Forelimb muscle (tissue), 1 donor: Measurements from ENCODE around the gene MIPOL1. TPM values are rescaled to one million over a fixed set of nuclear protein-coding genes. Genes with fewer than 3 reads are reported as not detected.
"Not testable (repeated sequence)": the region's sequence is repeated elsewhere in the genome, so short reads cannot be mapped to it uniquely, and the experiment has no call there.

Experiments
- DNase-seq: peaks from one replicate; pipeline ENCODE4 v3.0.0-alpha.2; 2013; ENCODE audit warnings: low read depth
- polyA plus RNA-seq: library from polyadenylated mRNA; unstranded; fragments of 120-200 nt; gene quantifications from one replicate; pipeline ENCODE4 v1.2.1, GENCODE V29; 2013; ENCODE audit not compliant: insufficient read length

The MIPOL1 gene
- polyA plus RNA-seq, 1 donor = 4.8 TPM

DNA sequence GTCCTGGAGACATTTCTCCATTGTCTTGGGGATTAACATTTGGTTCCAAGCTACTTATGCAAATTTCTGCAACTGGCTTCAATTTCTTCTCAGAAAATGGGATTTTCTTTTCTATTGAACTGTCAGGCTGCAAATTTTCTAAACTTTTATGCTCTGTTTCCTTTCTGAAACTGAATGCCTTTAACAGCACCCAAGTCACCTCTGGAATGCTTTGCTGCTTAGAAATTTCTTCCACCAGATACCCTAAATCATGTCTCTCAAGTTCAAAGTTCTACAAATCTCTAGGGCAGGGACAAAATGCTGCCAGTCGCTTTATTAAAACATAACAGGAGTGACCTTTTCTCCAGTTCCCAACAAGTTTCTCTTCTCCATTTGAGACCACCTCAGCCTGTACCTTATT, 264.7 kb downstream of the MIPOL1 start:
- not testable (repeated sequence) for DNase-seq

DNA sequence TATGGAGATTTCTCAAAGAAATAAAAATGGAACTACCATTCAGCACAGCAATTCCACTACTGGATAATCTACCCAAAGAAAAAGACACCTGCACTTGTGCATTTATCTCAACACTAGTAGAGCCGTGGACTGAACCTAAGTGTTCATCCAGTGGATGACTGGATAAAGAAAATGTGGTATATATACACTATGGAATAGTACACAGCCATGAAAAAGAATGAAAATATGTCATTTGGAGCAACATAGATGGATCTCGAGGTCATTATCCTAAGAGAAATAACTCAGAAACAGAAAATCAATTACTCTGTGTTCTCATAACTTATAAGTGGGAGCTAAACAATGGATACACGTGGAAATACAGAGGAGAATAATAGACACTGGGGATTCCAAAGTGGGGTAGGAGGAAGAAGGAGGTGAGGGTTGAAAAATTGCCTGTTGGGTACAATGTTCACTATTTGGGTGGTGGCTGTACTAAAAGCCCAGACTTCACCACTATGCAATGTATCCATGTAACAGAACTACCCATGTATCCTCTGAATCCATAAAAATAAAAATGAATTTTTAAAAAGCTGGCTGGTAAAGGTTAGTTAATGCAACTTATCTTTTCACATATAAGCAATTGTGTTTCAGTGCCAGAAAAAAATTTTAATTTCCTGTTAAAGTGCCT, 266.6 kb downstream of the MIPOL1 start:
- no peak for DNase-seq

DNA sequence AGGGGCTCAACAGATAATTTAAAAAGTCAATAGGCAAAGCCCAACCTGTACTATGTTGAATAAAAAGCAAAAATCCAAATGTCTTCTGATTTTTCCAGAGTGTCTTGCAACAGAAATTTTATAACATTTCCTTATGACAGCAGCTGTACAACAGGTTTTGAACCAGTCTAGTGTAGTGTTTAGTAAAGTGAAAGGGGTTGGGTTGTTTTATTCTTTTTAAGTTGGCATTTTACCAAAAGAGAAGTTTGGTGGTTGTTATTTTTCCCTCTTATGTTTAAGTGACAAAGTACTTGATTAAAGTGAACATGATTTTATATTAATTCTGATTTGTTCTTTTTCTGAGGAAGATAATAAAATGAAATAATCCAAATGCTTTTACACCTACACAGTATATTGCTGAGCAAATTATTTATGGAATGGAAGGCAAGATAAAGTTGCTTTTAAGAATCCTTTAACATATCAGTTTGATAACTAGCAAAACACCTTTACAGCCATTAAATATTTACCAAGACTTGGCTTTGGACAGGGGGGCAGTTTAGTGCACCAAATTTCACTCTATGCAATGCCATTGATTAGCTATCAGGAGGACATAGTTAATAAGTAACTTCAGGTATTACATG, 268.4 kb downstream of the MIPOL1 start:
- no peak for DNase-seq

DNA sequence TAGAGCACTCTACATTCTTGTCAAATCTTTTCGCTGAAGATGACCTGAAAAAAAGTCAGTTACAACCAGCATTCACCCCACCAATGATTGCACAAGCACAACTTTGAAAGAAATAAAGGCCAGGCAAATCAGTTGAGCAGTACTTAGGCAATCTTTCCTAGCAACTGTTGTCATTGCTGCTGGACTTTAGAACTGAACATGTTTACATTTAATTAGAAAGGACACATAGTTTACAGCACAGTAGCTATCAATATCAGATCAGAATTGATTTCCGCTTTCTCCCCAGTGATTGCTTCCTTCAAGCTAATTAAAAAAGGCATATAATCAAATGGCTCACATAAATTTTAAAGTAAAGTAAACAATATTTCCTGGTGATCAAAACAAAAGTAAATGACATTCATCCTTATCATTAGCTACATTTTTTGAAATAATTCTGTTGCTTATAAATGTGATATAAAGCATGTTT, 268.9 kb downstream of the MIPOL1 start:
- no peak for DNase-seq

DNA sequence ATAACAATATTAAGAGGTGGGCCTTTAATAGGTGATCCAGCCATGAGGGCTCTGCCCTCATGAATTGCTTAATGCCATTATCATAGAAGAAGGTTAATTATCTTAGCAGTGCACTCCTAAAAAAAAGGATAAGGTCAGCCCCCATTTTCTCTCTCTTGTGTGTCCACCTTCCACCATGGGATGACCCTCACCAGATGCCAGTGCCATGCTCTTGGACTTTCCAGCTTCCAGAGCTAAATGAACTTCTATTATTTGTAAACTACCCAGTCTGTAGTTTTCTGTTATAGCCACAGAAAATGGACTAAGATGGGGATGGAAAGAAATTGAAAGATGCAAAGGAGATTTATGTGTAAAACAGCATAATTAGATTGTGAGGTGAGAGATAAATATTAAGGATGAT, 271.9 kb downstream of the MIPOL1 start:
- DNase-seq = no peak

DNA sequence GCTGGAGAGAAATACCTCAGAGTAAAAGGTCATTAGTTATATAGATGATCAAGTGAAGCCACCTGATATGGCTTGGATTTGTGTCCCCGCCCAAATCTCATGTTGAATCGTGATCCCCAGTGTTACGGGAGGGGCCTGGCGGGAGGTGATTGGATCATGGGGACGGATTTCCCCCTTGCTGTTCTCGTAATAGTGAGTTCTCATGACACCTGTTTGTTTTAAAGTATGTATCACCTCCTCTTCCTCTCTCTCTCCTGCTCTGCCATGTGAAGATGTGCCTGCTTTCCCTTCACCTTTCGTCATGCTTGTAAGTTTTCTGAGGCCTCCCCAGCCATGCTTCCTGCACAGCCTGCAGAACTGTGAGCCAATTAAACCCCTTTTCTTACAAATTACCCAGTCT, 272.5 kb downstream of the MIPOL1 start:
- no peak for DNase-seq

DNA sequence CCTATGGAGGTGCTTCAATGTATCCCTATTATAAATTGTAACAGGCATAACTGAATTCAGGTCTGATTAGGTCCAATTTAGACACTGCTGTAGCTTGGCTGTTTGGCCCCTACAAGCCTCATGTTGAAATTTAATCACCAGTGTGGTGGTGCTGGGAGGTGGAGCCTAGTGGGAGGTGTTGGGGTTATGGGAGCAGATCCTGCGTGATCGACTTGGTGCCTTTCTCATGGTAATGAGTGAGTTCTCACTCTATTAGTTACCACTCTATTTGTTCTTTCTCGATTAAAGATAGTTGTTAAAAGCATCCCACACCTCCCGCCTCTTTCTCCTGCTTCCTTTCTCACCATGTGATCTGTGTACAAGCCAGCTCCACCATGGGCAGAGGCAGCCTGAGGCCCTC, 275.2 kb downstream of the MIPOL1 start:
- DNase-seq = no peak

DNA sequence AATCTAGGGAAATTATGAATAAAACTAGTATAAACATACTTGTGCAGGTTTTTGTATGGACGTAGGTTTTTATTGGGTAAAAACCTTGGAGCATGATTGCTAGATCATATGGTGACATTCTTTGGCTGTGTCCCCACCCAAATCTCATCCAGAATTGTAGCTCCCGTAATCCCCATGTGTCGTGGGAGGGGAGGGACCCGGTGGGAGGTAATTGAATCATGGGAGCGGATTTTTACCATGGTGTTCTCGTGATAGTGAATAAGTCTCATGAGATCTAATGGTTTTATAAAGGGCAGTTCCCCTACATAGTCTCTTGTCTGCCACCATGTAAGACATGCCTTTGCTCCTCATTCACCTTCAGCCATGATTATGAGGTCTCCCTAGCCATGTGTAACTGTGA, 276.5 kb downstream of the MIPOL1 start:
- DNase-seq = no peak

DNA sequence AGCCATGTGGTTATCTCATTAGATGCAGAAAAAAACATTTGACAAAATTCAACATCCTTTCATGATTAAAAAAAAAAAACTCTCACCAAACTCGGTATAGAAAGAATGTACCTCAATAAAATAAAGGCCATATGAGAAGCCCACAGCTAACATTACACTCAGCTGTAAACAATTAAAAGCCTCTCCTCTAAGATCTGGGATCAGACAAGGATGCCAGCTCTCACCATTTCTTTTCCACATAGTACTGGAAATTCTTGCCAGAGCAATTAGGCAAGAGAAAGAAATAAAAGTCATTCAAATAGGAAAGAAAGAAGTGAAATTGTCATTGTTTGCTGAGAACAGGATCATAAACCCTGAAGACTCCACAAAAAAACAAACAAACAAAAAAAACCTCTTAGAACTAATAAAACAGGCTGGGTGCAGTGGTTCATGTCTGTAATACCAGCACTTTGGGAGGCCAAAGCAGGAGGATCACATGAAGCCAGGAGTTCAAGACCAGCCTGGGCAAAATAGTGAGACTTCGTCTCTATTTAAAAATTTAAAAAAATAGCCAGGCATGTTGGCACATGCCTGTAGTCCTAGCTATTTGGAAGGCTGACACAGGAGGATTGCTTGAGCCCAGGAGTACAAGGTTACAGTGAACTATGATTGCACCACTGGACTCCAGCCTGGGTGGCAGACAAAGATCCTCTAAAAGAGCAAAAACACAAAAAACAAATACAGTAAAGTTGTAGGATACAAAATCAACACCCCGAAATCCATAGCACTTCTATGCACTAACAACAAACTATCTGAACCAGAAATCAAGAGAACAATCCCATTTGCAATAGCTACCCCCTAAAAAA, 282.9 kb downstream of the MIPOL1 start:
- no peak for DNase-seq

DNA sequence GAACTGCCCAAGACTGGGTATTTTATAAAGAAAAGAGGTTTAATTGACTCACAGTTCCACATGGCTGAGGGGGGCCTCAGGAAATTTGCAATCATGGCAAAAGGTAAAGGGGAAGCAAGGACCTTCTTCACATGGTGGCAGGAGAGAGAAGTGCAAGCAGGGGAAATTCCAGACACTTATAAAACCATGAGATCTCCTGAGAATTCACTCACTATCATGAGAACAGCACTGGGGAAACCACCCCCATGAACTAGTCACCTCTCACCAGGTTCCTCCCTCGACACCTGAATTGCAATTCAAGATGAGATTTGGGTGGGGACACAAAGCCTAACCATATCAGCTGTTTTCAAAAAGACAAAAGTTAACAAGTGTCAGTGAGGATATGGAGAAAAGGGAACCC, 284.7 kb downstream of the MIPOL1 start:
- DNase-seq = no peak

DNA sequence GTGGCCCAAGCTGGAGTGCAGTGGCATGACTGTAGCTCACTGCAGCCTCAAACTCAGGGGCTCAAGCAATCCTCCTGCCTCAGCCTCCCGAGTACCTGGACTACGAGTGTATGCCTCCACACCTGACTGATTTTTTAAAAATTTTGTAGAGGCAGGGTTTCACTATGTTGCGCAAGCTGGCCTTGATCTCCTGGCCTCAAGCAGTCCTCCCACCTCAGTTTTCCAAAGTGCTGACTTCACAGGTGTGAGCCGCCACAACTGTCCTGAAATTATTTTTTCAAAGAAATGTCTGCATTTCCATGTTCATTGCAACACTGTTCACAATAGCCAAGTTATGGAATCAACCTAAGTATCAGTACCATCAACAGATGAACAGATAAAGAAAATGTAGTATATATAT, 285.9 kb downstream of the MIPOL1 start:
- DNase-seq = no peak

DNA sequence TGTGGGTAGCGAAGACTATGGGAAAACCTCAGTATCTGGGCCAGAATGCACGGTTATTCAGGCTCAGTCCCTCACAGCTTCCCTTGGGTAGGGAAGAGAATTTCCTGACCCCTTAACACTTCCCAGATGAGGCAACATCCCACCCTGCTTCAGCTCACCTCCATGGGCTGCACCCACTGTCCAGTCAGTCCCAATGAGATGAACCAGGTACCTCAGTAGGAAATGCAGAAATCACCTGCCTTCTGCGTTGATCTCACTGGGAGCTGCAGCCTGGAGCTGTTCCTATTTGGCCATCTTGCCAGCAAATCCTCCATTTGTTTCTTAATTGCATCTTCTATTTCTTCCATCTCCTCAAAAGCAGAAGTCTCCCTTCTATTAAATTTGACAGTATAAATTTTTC, 292.9 kb downstream of the MIPOL1 start:
- DNase-seq = no peak

DNA sequence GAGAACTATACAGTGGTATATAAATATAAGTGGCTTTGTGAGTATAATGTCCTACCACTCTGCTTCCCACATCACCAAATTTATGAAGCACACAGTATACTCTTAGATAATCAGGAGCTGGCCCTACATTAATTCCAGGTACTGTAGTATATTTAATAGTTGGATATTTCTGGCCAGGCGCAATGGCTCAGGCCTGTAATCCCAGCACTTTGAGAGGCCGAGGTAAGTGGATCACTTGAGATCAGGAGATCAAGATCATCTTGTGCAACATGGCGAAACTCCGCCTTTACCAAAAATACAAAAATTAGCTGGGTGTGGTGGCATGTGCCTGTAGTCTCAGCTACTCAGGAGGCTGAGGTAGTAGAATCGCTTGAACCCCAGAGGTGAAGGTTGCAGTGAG, 293.3 kb downstream of the MIPOL1 start:
- no peak for DNase-seq

DNA sequence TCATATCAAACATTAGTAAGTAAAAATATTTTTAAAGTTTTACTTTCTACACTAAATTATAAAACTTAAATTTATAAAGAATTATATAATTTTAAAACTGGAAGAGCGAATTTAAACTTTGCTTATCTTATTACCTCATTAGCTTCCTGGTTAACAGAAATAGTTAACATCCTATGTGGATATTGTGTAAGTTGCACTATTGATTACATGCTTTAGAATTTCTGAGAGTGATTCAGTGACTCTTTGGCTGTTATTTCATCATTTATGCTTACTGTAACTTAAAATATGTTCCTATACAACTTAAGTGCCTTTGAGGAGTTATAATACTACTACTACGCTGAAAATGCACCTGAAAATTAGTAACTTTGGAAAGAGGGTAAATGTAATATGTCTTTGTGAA, 295.9 kb downstream of the MIPOL1 start:
- DNase-seq = no peak

DNA sequence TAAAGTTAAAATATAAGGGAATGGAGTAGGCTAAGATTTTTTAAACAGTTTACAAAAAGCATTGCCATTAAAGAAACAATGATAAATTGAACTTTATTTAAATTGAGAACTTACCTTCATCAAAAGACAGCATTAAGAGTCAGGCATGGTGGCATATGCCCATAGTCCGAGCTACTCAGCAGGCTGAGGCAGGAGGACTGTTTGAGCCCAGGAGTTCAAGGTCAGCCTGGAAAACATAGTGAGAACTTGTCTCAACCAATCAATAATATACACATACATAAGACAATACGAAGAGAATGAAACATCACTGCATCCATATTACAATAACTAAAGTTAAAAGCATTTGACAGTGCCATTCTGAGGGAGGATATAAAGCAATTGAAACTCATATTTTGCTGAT, 299.7 kb downstream of the MIPOL1 start:
- no peak for DNase-seq

DNA sequence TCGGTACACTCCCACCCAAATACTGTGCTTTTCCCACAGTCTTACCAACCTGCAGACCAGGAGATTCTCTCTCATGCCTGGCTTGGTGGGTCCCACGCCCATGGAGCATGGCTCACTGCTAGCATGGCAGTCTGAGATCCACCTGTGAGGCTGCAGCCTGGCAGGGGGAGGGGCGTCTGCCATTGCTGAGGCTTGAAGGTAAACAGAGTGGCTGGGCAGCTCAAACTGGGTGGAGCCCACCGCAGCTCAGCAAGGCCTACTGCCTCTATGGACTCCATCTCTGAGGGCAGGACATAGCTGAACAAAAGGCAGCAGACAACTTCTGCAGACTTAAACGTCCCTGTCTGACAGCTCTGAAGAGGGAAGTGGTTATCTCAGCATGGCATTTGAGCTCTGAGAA, 304.1 kb downstream of the MIPOL1 start:
- no peak for DNase-seq

DNA sequence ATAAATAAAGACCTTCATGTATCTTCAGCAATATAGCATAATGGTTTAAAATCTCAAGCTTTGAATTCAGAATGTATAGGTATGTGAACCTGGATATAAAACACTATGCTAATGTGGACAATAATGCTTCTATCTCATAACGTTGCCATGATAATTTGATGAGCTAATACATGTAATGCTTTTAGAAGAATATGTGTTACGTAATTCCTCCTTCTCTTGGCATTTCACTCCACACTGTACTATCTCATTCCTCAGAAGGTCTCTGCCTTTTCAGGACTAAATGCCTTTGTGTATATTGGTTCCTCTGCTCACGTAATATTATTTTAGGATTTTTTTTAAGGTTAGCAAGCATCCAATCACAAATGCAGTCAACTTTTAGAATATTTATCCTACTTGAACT, 310.8 kb downstream of the MIPOL1 start:
- no peak for DNase-seq

DNA sequence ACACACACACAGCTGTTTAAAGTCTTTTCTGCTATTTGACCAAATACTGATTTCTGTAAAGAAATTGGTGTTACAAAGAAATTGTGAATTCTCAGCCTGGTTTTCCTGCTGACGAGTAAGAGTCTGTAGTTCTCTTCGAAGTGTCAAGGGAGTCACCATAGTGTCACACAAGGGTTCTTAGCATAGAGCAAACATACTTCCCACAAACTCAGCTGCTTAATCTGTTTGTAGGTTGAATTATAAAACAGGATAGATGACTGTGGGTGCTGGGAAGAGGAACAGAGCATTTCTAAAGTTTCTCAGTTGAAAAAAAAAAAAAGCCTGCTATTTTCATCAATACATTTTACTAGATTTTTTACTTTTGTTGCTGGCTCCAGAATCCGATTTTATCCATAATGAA, 314.4 kb downstream of the MIPOL1 start:
- DNase-seq = no peak

DNA sequence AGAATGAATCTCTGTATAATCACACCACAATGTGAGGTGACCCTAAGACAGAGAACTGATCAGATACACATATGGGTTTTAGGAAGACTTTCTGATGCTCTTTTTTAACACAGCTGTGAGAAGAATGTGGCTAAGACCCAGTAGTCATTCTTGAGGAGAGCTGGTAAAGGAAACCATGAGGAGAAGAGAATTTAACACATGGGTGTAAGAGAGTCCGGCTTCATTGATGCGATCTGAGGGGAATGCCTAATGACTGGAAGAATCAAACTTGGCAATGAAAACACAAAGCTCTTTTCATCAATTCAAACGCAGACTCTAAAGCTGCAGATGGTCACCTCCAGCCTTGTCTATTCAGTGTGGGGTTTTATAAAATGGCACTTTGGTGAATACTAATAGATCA, 318.0 kb downstream of the MIPOL1 start:
- no peak for DNase-seq

DNA sequence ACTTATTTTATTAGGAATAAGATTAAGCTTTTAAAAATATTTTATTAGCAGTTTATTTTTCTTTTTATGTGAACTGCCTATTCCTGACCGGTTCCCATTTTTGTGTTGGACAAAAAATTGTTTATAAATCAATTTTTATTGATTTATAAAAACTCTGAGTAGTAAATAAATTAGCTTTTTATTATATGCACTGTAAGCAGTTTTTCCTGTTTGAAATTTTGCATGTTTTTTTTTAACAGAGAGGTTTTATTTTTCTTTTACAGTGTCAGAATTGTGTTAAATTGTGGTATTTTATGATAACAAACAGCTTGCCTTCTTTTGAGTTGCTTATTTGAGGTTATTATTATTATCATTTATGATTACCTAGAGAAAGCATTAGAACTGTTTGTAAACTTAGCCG, 329.3 kb downstream of the MIPOL1 start:
- DNase-seq = no peak

DNA sequence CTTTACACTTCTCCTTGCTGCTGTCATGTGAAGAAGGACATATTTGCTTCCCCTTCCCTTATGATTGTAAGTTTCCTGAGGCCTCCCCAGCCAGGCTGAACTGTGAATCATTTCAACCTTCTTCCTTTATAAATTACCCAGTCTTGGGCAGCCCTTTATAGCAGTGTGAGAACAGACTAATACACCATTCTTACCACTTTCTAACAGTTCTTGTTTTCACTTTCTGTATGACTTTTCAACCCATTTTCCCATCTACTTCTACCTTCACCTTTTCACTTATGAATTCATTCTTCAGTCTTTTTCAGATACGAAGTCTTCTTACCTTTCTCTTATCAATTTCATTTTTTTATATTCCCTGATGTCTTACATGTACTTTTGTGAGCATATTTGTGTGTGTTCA, 342.3 kb downstream of the MIPOL1 start:
- DNase-seq = no peak

DNA sequence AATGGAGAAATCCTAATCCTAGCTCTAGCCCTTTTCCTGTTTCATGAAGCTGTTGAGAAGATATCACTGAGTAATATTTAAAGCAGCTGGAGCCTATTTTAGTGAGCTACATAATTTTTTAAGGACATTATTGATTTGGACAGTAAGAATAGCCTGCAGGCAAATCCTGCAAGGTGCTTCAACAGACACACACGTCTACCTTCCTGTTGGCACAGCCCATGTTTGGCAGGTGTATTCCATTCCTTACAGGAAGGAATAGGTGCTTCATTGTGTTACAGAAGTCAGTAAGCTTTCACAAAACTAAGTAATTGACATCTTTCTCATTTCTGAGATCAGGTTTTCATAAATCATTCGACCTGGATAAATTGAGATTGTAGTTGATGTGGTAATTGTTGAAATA, 346.7 kb downstream of the MIPOL1 start:
- DNase-seq = no peak

DNA sequence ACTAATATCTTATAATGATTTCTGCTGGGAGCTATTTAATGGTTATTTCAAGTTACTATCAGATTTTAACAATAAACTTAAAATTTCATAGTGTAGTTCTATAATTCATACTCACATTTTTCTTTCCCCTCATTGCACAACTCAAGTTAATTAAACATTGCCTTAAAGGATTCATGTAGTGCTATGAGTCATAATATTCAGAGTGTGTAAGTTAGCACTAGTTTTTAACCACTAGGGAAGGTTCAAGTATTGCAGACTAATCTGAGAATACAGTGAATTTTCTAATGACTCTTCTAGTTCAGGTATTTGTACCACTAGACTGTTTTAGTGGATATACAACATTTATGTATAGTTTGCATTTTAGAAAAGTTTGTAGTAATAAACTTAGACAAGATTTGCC, 347.4 kb downstream of the MIPOL1 start:
- DNase-seq = no peak
